ENCODE data around the gene CCBE1.

The CCBE1 gene

GRCh38 chr18:59570796-59571195, 126.4 kb downstream of the CCBE1 start:
- TF ChIP-seq CTCF (IDR thresholded peaks at IDR 0.05; ENCODE audit: low read length, missing control alignments): no peak
- no peak overlapping the region for H3K4me3 ChIP-seq (replicated peaks; ENCODE audit: low read depth, low read length)
- DNase-seq (ENCODE audit: low read depth): no peak

GRCh38 chr18:59570101-59570775, 127.0 kb downstream of the CCBE1 start:
- TF ChIP-seq CTCF (IDR thresholded peaks at IDR 0.05; ENCODE audit: low read length, missing control alignments): no peak
- DNase-seq (ENCODE audit: low read depth): peak; percentile 29
- H3K4me3 ChIP-seq (replicated peaks; ENCODE audit: low read depth, low read length): no peak overlapping the region

GRCh38 chr18:59569390-59569791, 127.8 kb downstream of the CCBE1 start:
- no peak for DNase-seq (ENCODE audit: low read depth)
- TF ChIP-seq CTCF (IDR thresholded peaks at IDR 0.05; ENCODE audit: low read length, missing control alignments): no peak
- no peak overlapping the region for H3K4me3 ChIP-seq (replicated peaks; ENCODE audit: low read depth, low read length)

- TF ChIP-seq CTCF (IDR thresholded peaks at IDR 0.05; ENCODE audit: low read length, missing control alignments): no peak
- no peak overlapping the region for H3K4me3 ChIP-seq (replicated peaks; ENCODE audit: low read depth, low read length)
- no peak for DNase-seq (ENCODE audit: low read depth)
Observed at GRCh38 chr18:59567431-59567830, 129.8 kb downstream of the CCBE1 start.

GRCh38 chr18:59566533-59566971, 130.7 kb downstream of the CCBE1 start:
- peak; percentile 86 for DNase-seq (ENCODE audit: low read depth)
- H3K4me3 ChIP-seq (replicated peaks; ENCODE audit: low read depth, low read length): no peak overlapping the region
- no peak for TF ChIP-seq CTCF (IDR thresholded peaks at IDR 0.05; ENCODE audit: low read length, missing control alignments)

GRCh38 chr18:59565957-59566356, 131.3 kb downstream of the CCBE1 start:
- no peak overlapping the region for H3K4me3 ChIP-seq (replicated peaks; ENCODE audit: low read depth, low read length)
- DNase-seq (ENCODE audit: low read depth): peak; percentile 23
- TF ChIP-seq CTCF (IDR thresholded peaks at IDR 0.05; ENCODE audit: low read length, missing control alignments): no peak

- no peak for TF ChIP-seq CTCF (IDR thresholded peaks at IDR 0.05; ENCODE audit: low read length, missing control alignments)
- H3K4me3 ChIP-seq (replicated peaks; ENCODE audit: low read depth, low read length): no peak overlapping the region
- no peak for DNase-seq (ENCODE audit: low read depth)
Observed at GRCh38 chr18:59564561-59564960, 132.7 kb downstream of the CCBE1 start.

Data from fibroblast of pulmonary artery (primary cell).